OCI-LY7 (cell line): ENCODE data around the gene GLG1.
"Not testable (repeated sequence)": the region's sequence is repeated elsewhere in the genome, so short reads cannot be mapped to it uniquely, and the experiment has no call there.

Source experiments
- CTCF ChIP-seq: fragments of 200-600 bp; sonication (generic); conservative IDR thresholded peaks from 2 replicates; pipeline ENCODE4 v1.5.1; 2014; ENCODE audit warnings: mild to moderate bottlenecking, antibody characterized with exemption, low read length, moderate library complexity, mixed read lengths
- EZH2phosphoT487 ChIP-seq: fragments of 200-600 bp; sonication (generic); IDR thresholded peaks from 2 replicates; pipeline ENCODE4 v1.6.1; 2018; ENCODE audit warnings: low read depth, borderline replicate concordance, mild to moderate bottlenecking, mixed run types, antibody characterized with exemption, low read length, moderate library complexity, mixed read lengths

GRCh38 chr16:74413485-74413884 is 193.4 kb downstream of the GLG1 start:
- not testable (repeated sequence) for TF ChIP-seq CTCF, EZH2phosphoT487
